Measurements from ENCODE around the gene DDIT4. TPM values are rescaled to one million over a fixed set of nuclear protein-coding genes. Genes with fewer than 3 reads are reported as not detected.

The DDIT4 gene
- total and polyA plus RNA-seq, 9 of the 15 experiments (the other 6 are each of a cell fraction or from before 2014, with no cell fraction given) = 8.2 to 675 (median 159) TPM

GRCh38 chr10:72265508-72265907, 8.2 kb upstream of the DDIT4 start (continued):
- TF ChIP-seq ZNF197 (CRISPR knock-in tag; IDR thresholded peaks at IDR 0.05; ENCODE audit: low read depth) = no peak
- TF ChIP-seq KLF1 (tag; IDR thresholded peaks at IDR 0.05) = no peak
- TF ChIP-seq FIP1L1 (IDR thresholded peaks at IDR 0.05; ENCODE audit: low read depth, low read length, poor library complexity, severe bottlenecking) = no peak
- no peak for TF ChIP-seq PRPF4 (IDR thresholded peaks at IDR 0.05; ENCODE audit: insufficient read depth, low read depth, low read length, poor library complexity, severe bottlenecking)
- TF ChIP-seq DNMT1 (IDR thresholded peaks at IDR 0.05) = no peak
- no peak for TF ChIP-seq ZFX (CRISPR knock-in tag; IDR thresholded peaks at IDR 0.05)
- TF ChIP-seq ZNF316 (IDR thresholded peaks at IDR 0.05) = no peak
- TF ChIP-seq PHF8 (IDR thresholded peaks at IDR 0.05; ENCODE audit: borderline replicate concordance, low read length) = no peak
- TF ChIP-seq AFF1 (IDR thresholded peaks at IDR 0.05; ENCODE audit: low read depth in 1 of 2, partially characterized antibody in 2 of 2) = no peak
- TF ChIP-seq, protein P1, sequence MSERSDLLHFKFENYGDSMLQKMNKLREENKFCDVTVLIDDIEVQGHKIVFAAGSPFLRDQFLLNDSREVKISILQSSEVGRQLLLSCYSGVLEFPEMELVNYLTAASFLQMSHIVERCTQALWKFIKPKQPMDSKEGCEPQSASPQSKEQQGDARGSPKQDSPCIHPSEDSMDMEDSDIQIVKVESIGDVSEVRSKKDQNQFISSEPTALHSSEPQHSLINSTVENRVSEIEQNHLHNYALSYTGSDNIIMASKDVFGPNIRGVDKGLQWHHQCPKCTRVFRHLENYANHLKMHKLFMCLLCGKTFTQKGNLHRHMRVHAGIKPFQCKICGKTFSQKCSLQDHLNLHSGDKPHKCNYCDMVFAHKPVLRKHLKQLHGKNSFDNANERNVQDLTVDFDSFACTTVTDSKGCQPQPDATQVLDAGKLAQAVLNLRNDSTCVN (CRISPR knock-in tag; IDR thresholded peaks at IDR 0.05) = no peak
- TF ChIP-seq, protein P2, sequence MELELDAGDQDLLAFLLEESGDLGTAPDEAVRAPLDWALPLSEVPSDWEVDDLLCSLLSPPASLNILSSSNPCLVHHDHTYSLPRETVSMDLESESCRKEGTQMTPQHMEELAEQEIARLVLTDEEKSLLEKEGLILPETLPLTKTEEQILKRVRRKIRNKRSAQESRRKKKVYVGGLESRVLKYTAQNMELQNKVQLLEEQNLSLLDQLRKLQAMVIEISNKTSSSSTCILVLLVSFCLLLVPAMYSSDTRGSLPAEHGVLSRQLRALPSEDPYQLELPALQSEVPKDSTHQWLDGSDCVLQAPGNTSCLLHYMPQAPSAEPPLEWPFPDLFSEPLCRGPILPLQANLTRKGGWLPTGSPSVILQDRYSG (tag; conservative IDR thresholded peaks at IDR 0.05; ENCODE audit: low read depth) = no peak
- TF ChIP-seq ZKSCAN3 (CRISPR knock-in tag; IDR thresholded peaks at IDR 0.05) = no peak
- no peak for TF ChIP-seq SMARCC2 (IDR thresholded peaks at IDR 0.05; ENCODE audit: low read depth)
- no peak for TF ChIP-seq NELFE (IDR thresholded peaks at IDR 0.05; ENCODE audit: insufficient read depth, insufficient read length)
- TF ChIP-seq ZNF184 (CRISPR knock-in tag; IDR thresholded peaks at IDR 0.05) = no peak
- no peak for TF ChIP-seq ZFPM2 (CRISPR knock-in tag; IDR thresholded peaks at IDR 0.05)
- no peak for TF ChIP-seq ZNF253 (CRISPR knock-in tag; conservative IDR thresholded peaks at IDR 0.05)
- TF ChIP-seq EGR1 (conservative IDR thresholded peaks at IDR 0.05) = no peak
- TF ChIP-seq SREBF2 (CRISPR knock-in tag; IDR thresholded peaks at IDR 0.05) = no peak
- TF ChIP-seq, protein P3, sequence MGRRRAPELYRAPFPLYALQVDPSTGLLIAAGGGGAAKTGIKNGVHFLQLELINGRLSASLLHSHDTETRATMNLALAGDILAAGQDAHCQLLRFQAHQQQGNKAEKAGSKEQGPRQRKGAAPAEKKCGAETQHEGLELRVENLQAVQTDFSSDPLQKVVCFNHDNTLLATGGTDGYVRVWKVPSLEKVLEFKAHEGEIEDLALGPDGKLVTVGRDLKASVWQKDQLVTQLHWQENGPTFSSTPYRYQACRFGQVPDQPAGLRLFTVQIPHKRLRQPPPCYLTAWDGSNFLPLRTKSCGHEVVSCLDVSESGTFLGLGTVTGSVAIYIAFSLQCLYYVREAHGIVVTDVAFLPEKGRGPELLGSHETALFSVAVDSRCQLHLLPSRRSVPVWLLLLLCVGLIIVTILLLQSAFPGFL (CRISPR knock-in tag; IDR thresholded peaks at IDR 0.05) = no peak
- 0 out of 2 replicates have a peak, but pooled peaks have one; percentile 32 for TF ChIP-seq ZNF584 (CRISPR knock-in tag; IDR thresholded peaks at IDR 0.05; ENCODE audit: low read depth)
- TF ChIP-seq THRAP3 (IDR thresholded peaks at IDR 0.05; ENCODE audit: borderline replicate concordance) = no peak
